Measurements from ENCODE around the gene NKX3-2.
A peak's percentile ranks its signal among the peaks of the same experiment; 100 is the strongest.
"Not testable (repeated sequence)": the region's sequence is repeated elsewhere in the genome, so short reads cannot be mapped to it uniquely, and the experiment has no call there.

NKX3-2 gene

DNA sequence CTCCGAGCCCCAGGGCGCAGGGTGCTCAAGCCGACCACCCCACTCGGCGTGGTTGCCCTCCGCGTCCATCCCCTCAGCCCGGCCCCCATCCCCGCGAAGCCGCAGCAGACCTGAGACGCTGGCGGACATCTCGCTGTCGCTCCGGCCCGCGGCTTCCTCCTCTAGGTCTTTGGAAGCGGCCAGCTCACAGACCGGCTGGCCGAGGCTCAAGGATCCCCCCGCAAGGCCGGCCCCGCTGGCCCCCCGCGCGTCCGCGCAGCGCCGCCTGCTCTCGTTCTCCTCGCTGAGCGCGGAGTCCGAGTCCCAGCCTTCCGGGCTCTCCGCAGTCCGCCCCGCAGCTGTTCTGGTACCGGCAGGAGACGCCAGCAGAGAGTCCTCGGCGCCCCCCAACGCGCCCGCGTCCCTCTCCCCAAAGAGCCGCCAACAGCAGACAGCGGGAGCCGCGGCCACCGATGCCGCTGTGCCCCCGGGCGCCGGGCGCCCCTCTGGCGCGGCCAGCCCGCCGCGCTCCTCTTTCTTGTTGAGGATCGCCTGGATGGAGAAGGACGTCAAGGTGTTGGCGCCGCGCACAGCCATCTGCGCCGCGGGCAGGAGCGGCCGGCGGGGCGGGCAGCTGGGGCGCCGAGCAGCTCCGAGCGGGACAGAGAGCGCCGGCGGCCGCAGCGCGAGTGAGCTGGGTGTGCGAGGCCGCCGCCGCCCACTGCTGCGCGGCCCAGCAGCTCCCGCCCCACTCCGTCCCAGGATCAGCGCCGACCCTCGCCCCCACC lies at the start of gene NKX3-2:
TSS of gene NKX3-2 (minus strand) at position 670 of the 767 bp plus-strand sequence. CDS start at position 576, 94 bp downstream.
- DNase-seq, result no peak

DNA sequence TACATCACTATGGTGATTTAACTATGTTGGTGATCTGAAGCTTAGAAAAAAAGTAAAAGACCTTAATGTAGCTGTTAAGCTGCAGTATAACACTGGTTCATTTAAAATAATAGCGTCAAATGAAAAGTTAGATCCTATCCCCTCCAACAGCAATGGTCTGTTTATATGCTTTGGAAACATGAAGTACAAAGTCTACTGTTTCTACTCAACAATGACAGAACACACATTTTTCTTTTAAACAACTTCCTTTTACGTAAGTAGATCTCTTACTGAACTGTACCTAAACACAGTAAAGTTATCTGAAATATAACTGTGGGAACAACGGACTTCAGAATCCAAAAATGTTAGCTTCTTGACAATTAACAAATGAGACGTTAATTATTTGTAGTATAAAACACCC lies 47.9 kb upstream of the NKX3-2 start:
- DNase-seq, result no peak

DNA sequence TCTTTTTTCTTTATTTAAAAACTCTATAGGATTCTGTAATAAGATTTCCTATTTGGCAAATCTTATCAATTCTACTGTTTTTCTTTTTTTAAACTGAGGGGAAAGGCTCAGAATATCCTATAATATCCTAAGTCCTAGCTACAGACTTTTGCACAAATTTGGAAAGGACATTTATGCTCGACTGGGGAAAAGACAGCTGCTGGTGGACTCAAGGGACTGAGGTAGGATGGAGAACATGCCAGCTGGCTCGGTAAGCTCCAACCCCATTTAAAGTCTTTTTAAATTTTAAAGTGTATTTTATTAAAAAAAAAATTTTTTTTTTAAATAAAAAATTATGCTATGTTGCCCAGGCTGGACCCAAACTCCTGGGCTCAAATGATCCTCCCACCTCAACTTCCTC lies 46.5 kb upstream of the NKX3-2 start:
- DNase-seq, result no peak

DNA sequence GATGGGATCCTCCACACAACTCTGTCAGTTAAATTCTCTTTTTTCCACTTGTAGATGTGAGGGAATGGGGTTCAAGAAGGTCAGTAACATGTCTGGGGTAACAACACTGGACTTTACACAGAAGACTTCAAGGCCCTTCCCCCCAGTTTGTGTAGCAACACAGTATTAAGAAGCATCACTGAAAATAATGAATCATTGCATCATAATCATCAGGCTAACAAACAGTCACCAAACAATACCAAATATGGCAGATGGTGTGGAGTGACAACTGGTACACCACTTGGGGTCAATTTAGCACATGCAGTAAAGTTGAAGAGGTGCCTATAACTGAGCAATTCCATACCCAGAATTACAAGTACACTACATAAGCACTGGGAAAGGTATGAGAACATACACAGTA lies 44.6 kb upstream of the NKX3-2 start:
- DNase-seq, result no peak

DNA sequence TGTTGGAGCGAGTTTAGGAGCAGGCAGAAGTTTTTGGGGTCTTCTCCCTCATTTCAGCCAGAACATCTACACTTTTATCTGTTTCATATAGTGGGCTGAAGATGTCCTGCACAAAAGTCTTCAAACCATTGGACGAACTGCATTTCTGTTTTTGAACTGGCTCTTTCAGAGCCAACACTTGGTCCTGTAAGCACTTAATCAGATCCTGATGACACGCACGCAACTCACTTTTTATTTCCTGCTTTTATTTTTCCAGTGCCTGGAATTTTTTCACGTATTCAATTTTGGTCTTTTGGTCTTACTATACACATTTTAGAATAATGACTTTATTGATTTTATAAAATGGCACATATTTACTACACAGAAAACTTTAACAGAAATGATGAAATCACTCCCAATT lies 40.2 kb upstream of the NKX3-2 start:
- DNase-seq, result no peak

DNA sequence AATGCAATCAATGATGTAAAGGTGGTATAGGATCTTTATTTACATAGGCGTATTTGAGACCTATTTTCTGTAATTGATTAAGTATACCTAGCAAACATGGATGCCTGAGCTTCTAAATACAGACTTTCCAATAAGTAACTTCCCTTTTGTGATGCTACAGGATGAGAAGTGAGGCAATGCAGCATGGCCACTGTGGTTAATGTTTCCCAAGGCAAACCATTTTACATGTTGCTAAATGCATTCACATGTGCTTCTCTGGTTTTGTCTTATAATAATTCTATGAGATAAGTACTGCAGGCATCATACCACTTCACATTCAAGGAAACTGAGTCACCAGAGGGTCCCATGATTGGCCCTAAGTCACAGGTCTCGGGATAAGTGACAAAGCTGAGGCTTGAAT lies 35.7 kb upstream of the NKX3-2 start:
- DNase-seq, result no peak

DNA sequence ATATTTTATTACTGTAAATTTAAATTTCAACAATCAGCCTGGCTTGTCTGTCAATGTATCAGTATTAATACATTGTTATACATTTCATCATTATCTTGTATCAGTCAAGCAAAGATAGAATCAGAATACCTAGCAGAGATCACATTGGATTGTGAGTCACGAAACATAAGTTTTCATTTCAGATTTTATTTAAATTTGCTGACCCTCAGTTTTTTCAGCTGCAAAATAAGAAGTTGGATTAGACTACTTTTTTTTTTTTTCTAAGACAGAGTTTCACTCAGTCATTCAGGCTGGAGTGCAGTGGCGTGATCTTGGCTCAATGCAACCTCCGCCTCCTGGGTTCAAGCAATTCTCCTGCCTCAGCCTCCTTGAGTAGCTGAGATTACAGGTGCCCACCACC lies 33.4 kb upstream of the NKX3-2 start:
- no peak for DNase-seq

DNA sequence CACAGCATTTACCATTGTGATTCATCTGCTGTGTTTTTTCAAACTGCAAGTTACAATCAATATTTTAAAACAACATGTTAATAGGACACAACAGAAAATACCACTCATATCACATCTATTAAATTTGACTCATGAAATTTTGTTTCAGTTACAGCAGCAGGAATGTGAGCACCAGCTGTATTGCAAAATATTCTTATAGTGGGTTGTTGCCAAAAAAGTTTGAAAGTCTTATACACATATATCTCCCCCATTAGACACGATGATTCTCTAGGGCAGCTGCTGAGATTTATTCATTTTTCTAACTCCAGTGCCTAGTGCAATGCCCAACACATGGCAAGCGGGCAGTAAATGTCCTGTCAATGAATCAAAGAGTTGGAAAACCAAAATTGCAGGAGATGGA lies 26.6 kb upstream of the NKX3-2 start:
- no peak for DNase-seq

DNA sequence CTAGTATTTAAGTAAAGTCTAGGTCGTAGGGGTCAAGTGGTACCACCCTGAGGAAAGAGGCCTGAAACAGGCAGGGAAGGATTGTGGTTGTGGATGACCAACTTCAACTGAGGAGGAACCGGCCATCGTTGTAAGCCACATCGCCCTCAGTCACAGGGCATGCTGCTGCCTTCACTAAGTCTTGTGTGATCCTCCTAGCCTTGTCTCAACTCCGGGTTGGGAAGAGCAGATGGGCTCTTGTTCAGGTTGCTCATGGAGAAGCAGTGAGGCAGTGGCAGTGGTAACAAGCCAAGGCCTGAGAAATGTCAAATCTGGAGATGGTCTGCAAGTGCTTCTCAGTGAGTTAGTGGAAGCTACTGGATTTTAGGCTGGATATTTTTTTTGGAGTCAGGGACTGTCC lies 22.8 kb upstream of the NKX3-2 start:
- DNase-seq, result no peak

DNA sequence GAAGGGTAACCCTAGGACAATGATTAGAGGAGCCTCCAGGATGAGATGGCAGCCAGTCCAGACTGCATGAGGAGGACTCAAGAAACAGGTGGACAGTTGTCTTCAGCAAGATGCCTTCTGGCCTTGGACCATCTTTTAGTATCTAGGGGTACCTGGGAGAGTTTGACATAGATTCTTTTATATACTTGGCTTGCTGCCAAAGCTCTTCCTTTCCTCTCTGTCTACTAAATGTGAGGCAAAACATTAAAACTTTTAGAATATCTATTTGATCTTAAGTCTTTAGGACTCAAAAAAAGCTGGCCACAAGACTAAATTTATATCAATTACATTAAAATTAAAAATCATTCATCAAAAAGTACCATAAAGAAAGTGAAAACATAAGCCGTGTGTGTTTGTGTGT lies 18.6 kb upstream of the NKX3-2 start:
- no peak for DNase-seq

DNA sequence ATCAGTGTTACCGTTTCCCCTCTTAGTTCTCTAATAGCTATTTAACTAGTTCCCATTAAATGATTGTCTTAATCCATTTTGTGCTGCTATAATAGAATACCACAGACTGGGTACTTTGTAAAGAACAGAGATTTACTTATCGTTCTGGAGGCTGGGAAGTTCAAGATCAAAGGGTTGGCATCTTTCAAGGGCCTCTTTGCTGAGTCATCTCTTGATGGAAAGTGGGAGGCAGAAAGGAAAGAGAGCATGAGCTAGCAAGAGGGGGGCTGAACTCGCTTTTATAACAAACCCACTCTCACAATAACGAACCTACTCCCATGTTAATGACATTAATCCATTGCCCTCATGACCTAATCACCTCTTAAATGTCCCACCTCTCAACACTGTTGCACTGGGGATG lies 17.4 kb upstream of the NKX3-2 start:
- DNase-seq, result no peak

DNA sequence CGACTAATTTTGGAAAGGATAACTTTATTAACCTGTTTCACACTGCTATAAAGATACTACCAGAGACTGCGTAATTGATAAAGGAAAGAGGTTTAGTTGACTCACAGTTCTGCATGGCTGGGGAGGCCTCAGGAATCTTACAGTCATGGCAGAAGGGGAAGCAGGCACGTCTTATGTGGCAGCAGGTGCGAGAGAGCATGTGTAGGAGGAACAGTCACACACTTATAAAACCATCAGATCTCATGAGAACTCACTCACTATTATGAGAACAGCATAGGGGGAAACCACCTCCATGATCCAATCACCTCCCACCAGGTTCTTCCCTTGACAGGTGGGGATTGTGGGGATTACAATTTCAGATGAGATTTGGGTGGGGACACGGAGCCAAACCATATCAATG lies 15.8 kb upstream of the NKX3-2 start:
- not testable (repeated sequence) for DNase-seq

DNA sequence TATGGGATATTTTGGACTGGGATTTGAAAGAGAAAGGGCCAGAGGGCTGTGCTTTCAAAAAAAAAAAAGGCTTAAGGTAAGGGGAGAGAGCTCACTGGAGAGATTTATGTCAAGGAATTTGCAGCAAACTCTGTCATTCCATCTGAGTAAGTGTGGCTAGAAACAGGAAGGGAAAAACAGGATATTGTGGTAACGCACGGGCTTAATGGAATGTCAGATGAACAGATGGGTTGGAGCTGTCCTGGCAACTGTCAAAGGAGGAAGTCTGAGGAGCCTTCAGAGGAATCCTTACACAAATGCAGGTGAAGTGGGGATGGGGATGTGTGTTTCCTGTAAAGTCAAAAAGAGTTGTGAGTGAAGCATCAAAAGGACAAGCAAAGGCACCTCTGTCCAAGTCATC lies 15.1 kb upstream of the NKX3-2 start:
- DNase-seq, result no peak

DNA sequence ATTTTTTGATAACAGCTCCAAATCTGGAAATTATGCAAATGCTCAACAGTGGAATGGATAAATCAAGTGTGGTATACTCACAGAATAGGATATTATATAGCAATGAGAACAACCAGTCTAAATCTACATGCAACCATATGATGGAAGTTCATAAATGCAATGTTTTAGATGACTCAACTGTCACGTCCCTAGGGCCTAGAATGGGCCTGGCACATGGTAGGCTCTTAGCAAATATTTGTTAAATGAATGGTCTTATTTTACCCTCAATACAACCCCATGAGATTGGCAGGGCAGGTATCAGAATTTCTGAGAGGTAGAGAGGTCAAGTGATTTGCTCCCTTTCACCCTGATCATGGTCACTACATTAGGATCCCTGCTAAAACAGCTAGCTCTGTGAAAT lies 14.6 kb upstream of the NKX3-2 start:
- no peak for DNase-seq

DNA sequence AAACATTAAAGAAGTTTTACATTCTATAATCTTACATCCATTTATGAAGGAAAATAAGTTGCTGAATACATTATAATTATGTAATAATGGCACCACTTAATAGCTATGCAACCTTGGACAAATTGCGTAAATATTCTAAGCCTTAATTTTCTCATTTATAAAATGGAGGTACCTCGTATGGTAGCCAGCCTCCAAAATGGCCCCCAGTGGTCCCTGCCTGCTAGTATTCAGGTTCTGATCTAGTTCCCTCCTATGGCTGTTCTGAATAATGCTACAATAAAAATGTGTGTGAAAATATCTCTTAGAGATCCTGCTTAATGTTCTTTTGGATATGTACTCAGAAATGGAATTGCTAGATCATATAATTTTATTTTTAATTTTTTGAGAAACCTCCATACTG lies 11.0 kb upstream of the NKX3-2 start:
- no peak for DNase-seq

DNA sequence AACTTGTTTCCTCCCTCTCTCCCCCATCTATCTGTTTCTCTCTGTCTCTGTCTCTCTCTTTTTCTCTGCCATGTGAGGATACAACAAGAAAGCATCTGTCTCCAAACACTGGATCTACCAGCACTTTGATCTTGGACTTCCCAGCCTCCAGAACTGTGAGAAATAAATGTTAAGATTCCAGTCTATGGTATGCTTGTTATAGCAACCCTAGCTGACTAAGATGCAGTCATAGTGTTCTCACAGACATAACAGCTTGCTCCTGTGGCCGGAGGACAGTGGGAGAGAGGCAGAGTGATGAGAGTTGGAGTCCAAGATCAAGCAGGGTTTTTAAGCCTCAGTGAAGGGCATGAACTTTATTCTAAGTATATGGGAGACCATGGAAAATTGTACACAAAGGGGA lies 8.8 kb upstream of the NKX3-2 start:
- no peak for DNase-seq

DNA sequence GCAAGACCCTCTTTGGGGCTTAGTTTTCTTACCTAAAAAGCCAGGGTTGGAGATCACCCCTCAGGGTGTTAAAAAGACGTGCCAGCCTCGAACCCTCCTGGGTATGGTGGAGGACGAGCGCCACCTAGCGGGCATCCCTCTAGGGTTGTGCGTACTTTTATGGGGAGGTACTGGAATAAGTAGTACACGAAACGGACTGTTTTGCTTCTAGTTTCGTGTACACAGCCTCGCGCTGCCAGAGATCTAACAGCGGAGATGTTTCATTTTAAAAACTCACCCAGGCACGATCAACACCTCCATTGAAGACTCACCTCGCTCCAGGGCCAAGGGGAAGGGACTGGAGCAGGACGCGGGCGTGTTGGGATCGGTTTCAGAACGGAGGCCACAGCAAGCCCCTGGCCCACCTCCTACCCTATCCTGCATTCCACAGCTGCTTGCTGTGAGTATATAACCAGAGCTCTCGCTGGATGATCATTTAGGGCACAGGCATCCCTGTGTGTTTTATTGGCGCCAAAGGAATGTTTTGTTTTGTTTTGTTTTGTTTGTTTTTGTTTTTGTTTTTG lies 4.8 kb upstream of the NKX3-2 start:
- DNase-seq, result peak; percentile 75

DNA sequence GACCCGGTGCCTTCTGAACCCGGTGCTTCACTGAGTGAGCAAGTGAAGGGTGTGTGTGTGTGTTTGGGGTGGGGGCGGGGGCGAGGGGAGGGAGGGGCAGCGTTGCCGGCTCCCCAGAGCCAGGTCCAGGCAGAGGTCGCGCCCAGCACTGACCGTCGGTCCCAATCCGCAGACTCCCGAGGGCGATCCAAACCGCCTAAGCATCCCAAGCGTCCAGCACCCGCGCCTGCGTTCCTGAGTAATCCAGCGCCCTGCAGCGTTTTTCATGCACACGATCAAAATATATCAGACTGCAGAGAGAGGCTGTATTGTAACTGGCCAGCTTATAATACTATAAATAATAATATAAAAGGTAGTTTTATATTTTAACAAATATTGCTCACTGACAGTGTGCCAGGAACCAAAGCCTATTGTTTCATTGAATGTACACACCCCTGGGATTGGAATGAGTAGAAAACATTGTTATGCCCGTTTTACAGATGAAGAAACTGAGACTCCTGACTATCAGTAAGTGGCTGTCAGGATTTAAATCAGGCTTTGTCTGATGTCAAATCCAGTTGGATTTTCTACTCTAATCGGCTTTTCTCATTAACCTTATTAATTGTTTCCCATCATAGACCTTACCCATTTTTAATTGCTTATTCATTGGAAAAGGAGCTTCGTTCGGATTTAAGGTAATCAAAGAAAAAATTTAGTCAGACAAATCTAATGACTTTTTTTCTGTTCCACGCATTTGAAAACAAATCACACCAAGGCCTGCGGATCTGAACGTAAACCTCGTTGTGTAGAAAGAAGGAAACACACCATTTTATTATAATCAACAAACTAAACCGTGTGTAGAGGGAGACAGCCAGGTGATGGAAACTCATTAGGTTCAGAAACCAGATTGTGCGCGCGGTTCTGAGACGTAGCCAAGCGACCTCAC lies 4.0 kb upstream of the NKX3-2 start:
- no peak for DNase-seq

DNA sequence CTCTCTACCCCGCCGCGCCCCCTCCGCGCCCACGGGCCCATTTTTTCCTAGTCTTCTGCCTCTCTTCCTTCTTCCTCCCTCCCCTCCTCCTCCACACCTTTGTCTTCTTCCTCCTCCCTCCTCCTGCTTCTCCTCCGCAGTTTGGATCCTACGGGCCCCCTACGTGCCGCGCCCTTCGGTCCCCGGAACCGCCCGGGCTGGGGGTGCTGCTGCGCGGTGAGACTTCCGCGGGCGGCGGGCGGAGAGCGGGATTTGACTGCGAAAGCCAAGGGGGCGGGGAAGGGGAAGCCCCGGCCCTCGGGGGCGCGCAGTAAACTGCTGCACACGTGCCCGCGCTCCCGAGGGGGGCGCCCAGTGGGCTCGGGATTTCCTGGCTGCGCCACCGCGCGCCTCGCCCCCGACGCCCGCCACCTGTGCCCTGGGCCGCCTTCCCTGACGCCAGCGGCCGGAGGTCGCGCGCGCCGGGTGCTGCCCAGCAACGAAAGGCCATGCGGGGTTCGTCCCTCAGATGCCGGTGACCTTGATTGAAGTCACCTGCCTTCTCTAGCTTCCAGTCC lies 3.3 kb upstream of the NKX3-2 start:
- no peak for DNase-seq

DNA sequence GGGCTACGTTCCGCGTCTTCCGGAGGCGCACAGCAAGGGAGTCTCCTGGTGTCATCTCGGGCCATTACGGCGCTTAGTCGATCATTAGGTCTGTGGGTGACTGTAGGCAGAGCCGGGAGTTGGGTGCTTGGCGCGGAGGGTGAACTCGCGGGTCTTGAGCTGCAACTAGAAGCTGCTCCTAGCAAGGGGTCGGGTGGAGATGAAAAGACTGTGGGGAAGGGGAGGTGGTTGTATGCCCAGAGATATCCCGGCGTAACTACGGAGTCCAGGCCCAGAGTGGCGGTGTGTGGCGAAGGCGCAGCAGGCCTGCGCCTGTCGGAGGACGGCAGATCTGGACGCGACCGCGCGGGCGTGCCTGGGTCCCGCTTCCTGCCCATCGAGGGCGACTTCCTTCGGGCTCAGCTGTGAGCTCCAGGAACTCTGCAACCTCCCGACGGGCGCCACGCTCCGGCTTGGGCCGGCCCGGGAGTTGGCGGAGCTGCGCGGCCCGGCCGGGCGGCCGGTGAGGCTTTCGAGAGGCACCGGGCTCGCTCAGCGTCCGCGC lies 2.7 kb upstream of the NKX3-2 start:
- DNase-seq, result no peak

DNA sequence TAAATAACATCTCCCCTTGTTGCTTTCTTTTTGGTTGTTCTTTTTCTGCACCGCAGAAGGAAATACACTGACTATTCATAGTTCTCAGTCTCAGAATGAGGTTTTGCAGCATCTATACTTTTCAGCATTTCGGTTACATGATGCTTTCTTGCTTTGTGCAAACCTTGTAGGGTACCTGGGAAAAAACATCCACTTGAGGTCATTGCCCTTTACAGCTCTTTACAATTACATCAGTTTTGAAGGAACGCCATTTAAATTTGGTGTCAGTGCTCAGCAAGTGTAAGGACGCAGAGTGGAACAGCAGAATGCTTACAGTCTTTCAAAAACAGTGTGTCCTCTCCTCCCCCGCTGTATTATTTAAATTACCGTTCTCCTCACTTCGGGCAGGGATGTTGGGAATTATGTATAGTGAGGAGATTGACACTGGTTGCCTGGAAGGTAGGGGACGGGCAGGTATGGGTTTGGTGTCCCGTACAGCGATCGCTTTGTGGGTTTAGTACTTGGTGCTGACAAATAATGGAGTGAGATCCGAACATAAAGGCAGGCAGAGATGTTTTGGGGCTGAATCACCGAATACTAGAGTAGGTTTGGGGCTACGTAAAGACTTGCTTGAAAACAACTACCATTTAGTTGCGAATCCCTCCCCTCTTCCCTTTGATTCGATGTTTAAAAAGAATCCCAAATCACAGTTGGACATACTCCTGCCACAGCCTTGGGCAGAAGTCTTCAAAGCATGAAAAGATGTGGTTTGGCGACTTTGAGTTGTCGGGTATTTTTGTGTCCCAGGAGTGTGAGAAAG lies 2.0 kb upstream of the NKX3-2 start:
- no peak for DNase-seq

DNA sequence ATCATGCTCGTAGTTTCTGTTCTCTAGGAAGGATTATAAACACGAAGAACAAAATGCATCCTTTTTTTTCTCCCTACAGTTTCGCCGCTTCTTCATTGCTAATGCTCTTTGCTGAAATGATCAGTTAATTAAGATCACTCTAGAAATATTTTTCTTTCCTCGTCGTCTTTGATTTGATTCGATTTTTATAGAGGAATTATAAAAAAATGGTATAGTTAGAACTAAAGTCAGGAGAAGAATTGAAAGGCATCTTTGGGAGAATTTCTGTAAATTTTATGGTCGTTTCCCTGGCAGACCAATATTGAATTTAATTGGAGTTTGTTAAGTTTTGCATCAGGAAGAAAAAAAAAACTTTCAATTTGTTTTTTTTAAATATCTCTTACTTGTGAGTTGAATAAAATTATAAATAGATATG lies 1.1 kb upstream of the NKX3-2 start:
- no peak for DNase-seq

All from activated gamma-delta T cell treated with Interleukin-2 at 50 U/mL for 16 hours (primary cell).